Karpas-422 (cell line): ENCODE results near the gene ZNF3. TPM values are rescaled to one million over a fixed set of nuclear protein-coding genes. Genes with fewer than 3 reads are reported as not detected.

Experiments used
- DNase-seq: peaks from one replicate; pipeline ENCODE4 v3.0.0-alpha.2; 2015
- H2AFZ ChIP-seq: fragments of 200-600 bp; sonication (generic); 2 replicates; pipeline ENCODE4 v1.6.1; 2014; ENCODE audit warnings: antibody characterized with exemption, low read length, mixed read lengths
- H3K27ac ChIP-seq: fragments of 200-600 bp; sonication (generic); 2 replicates; pipeline ENCODE4 v1.5.1; 2014; ENCODE audit warnings: mild to moderate bottlenecking, low read length, moderate library complexity
- H3K27me3 ChIP-seq: fragments of 200-600 bp; sonication (generic); 2 replicates; pipeline ENCODE4 v1.6.1; 2014; ENCODE audit warnings: low read length, mixed read lengths
- H3K36me3 ChIP-seq: fragments of 200-600 bp; sonication (generic); 2 replicates; pipeline ENCODE4 v1.6.1; 2014; ENCODE audit warnings: low read length, mixed read lengths; ENCODE audit not compliant: insufficient read depth
- H3K4me1 ChIP-seq: fragments of 200-600 bp; sonication (generic); 2 replicates; pipeline ENCODE4 v1.6.1; 2014; ENCODE audit warnings: mild to moderate bottlenecking, low read length, mixed read lengths
- H3K4me2 ChIP-seq: fragments of 200-600 bp; sonication (generic); 2 replicates; pipeline ENCODE4 v1.6.1; 2014; ENCODE audit warnings: low read length, low read depth, mild to moderate bottlenecking; ENCODE audit not compliant: poor library complexity, severe bottlenecking
- H3K4me3 ChIP-seq: fragments of 200-600 bp; sonication (generic); 2 replicates; pipeline ENCODE4 v1.5.1; 2014; ENCODE audit warnings: mild to moderate bottlenecking, antibody characterized with exemption, low read length, mixed read lengths
- H3K79me2 ChIP-seq: fragments of 200-600 bp; sonication (generic); 2 replicates; pipeline ENCODE4 v1.6.1; 2014; ENCODE audit warnings: mild to moderate bottlenecking, low read length, mixed read lengths
- H3K9ac ChIP-seq: fragments of 200-600 bp; sonication (generic); 2 replicates; pipeline ENCODE4 v1.6.0; 2014; ENCODE audit warnings: low read length
- H3K9me2 ChIP-seq: fragments of 200-600 bp; sonication (generic), shearing (Covaris generic); replicated peaks from 2 replicates; pipeline ENCODE4 v1.6.0; 2014; ENCODE audit warnings: mild to moderate bottlenecking, low read length, moderate library complexity; ENCODE audit not compliant: insufficient read depth
- H3K9me3 ChIP-seq: fragments of 300-700, 200-600 bp; sonication (generic); 2 replicates; pipeline ENCODE4 v1.6.1; 2014; ENCODE audit warnings: low read length, mixed read lengths
- H4K20me1 ChIP-seq: fragments of 200-600 bp; sonication (generic); 2 replicates; pipeline ENCODE4 v1.6.1; 2014; ENCODE audit warnings: mild to moderate bottlenecking, antibody characterized with exemption, low read length, low read depth; ENCODE audit not compliant: insufficient read depth
- total RNA-seq: library from RNA; depleted of rRNA; stranded (reverse); fragments of >200 nt; shearing (Covaris generic); gene quantifications from 2 replicates; pipeline ENCODE4 v1.2.3, GENCODE V29; 2014; ENCODE audit warnings: low replicate concordance

Gene ZNF3
- total RNA-seq, 1 experiment from 2014 or later: 17.6 TPM

GRCh38 chr7:100040575-100040974, 40.9 kb downstream of the ZNF3 start:
- Histone ChIP-seq H2AFZ (no peak overlapping the region), H3K4me2 (no peak overlapping the region), H3K9ac (no peak overlapping the region), H3K4me1 (no peaks in the 10 kb centered on the region), H3K27ac (no peak overlapping the region), H3K79me2 (no peaks in the 10 kb centered on the region), H3K4me3 (no peak overlapping the region), H4K20me1 (no peaks in the 10 kb centered on the region), H3K9me3 (no peaks in the 10 kb centered on the region), H3K36me3 (peaks cover 12% of the 10 kb centered on the region; the same call in 1 of the 2 replicates), H3K27me3 (no peaks in the 10 kb centered on the region), H3K9me2 (no peaks in the 10 kb centered on the region)
- DNase-seq: no peak

- no peaks in the 10 kb centered on the region for H3K79me2 ChIP-seq
- no peaks in the 10 kb centered on the region; the same call in 1 of the 2 replicates for H4K20me1 ChIP-seq
- peaks cover 28% of the 10 kb centered on the region for H3K36me3 ChIP-seq
- H3K4me2 ChIP-seq: no peak overlapping the region
- H2AFZ ChIP-seq: no peak overlapping the region
- H3K27ac ChIP-seq: no peak overlapping the region
- no peak for DNase-seq
- H3K4me3 ChIP-seq: no peak overlapping the region
- no peaks in the 10 kb centered on the region for H3K4me1 ChIP-seq
- no peaks in the 10 kb centered on the region for H3K9me2 ChIP-seq
- H3K9ac ChIP-seq: no peak overlapping the region
- no peaks in the 10 kb centered on the region for H3K27me3 ChIP-seq
- H3K9me3 ChIP-seq: no peaks in the 10 kb centered on the region
These were observed 43.2 kb downstream of the ZNF3 start for GRCh38 chr7:100038326-100038725.

GRCh38 chr7:100035876-100036275, 45.6 kb downstream of the ZNF3 start:
- no peaks in the 10 kb centered on the region for H3K79me2 ChIP-seq
- no peaks in the 10 kb centered on the region for H3K9me3 ChIP-seq
- H3K36me3 ChIP-seq: peaks cover 32% of the 10 kb centered on the region
- DNase-seq: no peak
- H3K27me3 ChIP-seq: no peaks in the 10 kb centered on the region
- no peaks in the 10 kb centered on the region for H3K9me2 ChIP-seq
- no peak overlapping the region for H3K4me3 ChIP-seq
- H3K4me2 ChIP-seq: no peak overlapping the region
- no peak overlapping the region for H3K27ac ChIP-seq
- no peak overlapping the region for H2AFZ ChIP-seq
- H4K20me1 ChIP-seq: no peaks in the 10 kb centered on the region; the same call in 1 of the 2 replicates
- no peaks in the 10 kb centered on the region for H3K4me1 ChIP-seq
- no peak overlapping the region for H3K9ac ChIP-seq

- Histone ChIP-seq H3K27ac (no peak overlapping the region), H3K9ac (no peak overlapping the region), H3K36me3 (peaks cover 37% of the 10 kb centered on the region), H3K79me2 (no peaks in the 10 kb centered on the region), H3K27me3 (no peaks in the 10 kb centered on the region), H2AFZ (no peak overlapping the region), H3K4me1 (no peaks in the 10 kb centered on the region), H3K9me3 (no peaks in the 10 kb centered on the region), H3K4me2 (no peak overlapping the region), H3K9me2 (no peaks in the 10 kb centered on the region), H4K20me1 (no peaks in the 10 kb centered on the region; the same call in 1 of the 2 replicates), H3K4me3 (no peak overlapping the region)
- DNase-seq: no peak
These were observed 46.5 kb downstream of the ZNF3 start for GRCh38 chr7:100034871-100035510.

GRCh38 chr7:100033526-100033925, 48.0 kb downstream of the ZNF3 start:
- no peaks in the 10 kb centered on the region for H3K27me3 ChIP-seq
- no peak overlapping the region for H3K4me2 ChIP-seq
- no peak overlapping the region for H3K27ac ChIP-seq
- H3K9me2 ChIP-seq: no peaks in the 10 kb centered on the region
- no peak overlapping the region for H3K4me3 ChIP-seq
- H3K9me3 ChIP-seq: no peaks in the 10 kb centered on the region
- no peak for DNase-seq
- peaks cover 37% of the 10 kb centered on the region for H3K36me3 ChIP-seq
- no peak overlapping the region for H2AFZ ChIP-seq
- no peaks in the 10 kb centered on the region for H3K4me1 ChIP-seq
- H4K20me1 ChIP-seq: no peaks in the 10 kb centered on the region; the same call in 1 of the 2 replicates
- no peaks in the 10 kb centered on the region for H3K79me2 ChIP-seq
- H3K9ac ChIP-seq: no peak overlapping the region

- H3K27me3 ChIP-seq: no peaks in the 10 kb centered on the region
These were observed 51.9 kb downstream of the ZNF3 start for GRCh38 chr7:100029596-100029995.

GRCh38 chr7:100027197-100027596, 54.3 kb downstream of the ZNF3 start:
- H3K4me1 ChIP-seq: no peaks in the 10 kb centered on the region
- H3K79me2 ChIP-seq: peaks cover 2% of the 10 kb centered on the region; the same call in 1 of the 2 replicates
- no peak overlapping the region for H3K4me2 ChIP-seq
- peaks cover 27% of the 10 kb centered on the region for H3K36me3 ChIP-seq
- H3K9me3 ChIP-seq: no peaks in the 10 kb centered on the region
- no peak overlapping the region for H2AFZ ChIP-seq
- no peaks in the 10 kb centered on the region for H3K27me3 ChIP-seq
- DNase-seq: no peak
- no peaks in the 10 kb centered on the region for H4K20me1 ChIP-seq
- no peaks in the 10 kb centered on the region for H3K9me2 ChIP-seq
- H3K4me3 ChIP-seq: no peak overlapping the region
- H3K27ac ChIP-seq: no peak overlapping the region
- no peak overlapping the region for H3K9ac ChIP-seq

More at GRCh38 chr7:100029596-100029995, 51.9 kb downstream of the ZNF3 start:
- DNase-seq: no peak
- Histone ChIP-seq H2AFZ (no peak overlapping the region), H3K4me3 (no peak overlapping the region), H3K9me3 (no peaks in the 10 kb centered on the region), H3K36me3 (peaks cover 25% of the 10 kb centered on the region), H3K4me2 (no peak overlapping the region), H3K4me1 (no peaks in the 10 kb centered on the region), H3K9ac (no peak overlapping the region), H3K27ac (no peak overlapping the region), H3K79me2 (no peaks in the 10 kb centered on the region), H4K20me1 (no peaks in the 10 kb centered on the region; the same call in 1 of the 2 replicates), H3K9me2 (no peaks in the 10 kb centered on the region)

GRCh38 chr7:100024020-100024619, 57.4 kb downstream of the ZNF3 start:
- DNase-seq: no peak
- Histone ChIP-seq H3K9me2 (no peaks in the 10 kb centered on the region), H3K36me3 (peaks cover 27% of the 10 kb centered on the region), H3K4me3 (no peak overlapping the region), H3K9me3 (no peaks in the 10 kb centered on the region), H3K4me1 (no peaks in the 10 kb centered on the region), H3K9ac (no peak overlapping the region), H4K20me1 (0 out of 2 replicates have a peak, but pooled peaks cover 3% of the 10 kb centered on the region), H2AFZ (no peak overlapping the region), H3K79me2 (peaks cover 27% of the 10 kb centered on the region), H3K27ac (no peak overlapping the region), H3K4me2 (no peak overlapping the region), H3K27me3 (no peaks in the 10 kb centered on the region)
